Activated CD8-positive, alpha-beta memory T cell treated with anti-CD3 and anti-CD28 coated beads for 24 hours (primary cell): ENCODE data around the gene DOCK2.
"Not testable (repeated sequence)": the region's sequence is repeated elsewhere in the genome, so short reads cannot be mapped to it uniquely, and the experiment has no call there.

Experiments used
- DNase-seq: peaks from one replicate; pipeline ENCODE4 v3.0.0-alpha.2; 2020

DOCK2 gene

DNA sequence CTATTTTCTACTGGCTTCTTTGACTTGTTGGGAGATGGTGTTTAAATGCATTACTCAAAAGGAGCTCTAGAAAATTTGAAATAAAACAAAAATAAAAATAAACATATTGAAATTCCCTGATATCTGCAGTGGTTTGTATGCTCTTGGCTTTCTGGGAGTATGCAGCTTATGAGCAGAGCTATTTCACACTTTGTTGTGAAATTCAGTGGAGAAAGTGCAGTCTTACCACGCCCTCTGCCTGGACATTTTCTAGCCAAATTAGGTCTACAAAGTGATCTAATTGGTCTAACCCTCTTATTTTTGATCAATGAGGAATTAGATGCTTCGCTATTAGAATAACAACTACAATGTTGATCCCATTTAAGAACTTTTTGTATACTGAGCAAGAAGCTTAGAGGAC lies 276.4 kb downstream of the DOCK2 start:
- no peak for DNase-seq

DNA sequence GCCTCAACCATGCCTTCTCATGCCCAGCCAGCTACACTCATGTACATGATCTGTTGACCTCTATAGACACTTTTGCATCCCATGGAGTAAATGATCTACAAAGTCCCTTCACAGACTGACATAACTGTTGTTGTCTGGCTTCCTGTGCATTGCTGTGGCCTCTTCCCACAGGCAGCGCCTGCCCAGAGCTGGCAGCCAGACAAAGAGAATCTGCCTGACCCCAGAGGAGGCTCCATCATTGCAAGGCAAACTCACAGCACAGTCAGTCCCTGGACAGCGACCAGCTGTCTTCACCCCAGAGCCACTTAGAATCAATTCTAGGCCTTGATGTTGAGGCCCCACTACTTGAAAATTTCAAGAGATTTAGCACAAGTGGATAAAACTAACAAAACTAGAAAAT lies 277.7 kb downstream of the DOCK2 start:
- DNase-seq: no peak

DNA sequence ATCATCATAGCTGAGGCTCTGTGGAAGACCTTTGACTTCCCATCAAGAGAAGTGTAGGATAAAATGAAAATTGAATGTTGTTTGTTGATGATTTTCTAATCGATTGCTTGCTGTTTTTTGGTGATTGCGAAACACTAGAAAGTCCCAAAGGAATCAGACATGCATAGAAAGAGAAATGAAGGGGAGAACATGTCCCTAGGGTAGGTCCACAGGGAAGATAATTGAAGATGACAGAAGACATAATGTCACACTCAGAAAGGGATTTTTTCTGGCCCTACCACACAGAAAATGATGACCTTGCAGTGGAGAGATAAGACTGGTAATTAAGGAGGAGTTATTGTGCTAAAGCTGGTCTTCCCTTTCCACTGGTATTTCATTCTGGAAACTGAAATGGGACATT lies 280.4 kb downstream of the DOCK2 start:
- DNase-seq: no peak

- no peak for DNase-seq
Measured at GRCh38 chr5:169918228-169918627, 281.2 kb downstream of the DOCK2 start.

GRCh38 chr5:169920474-169920873 lies 283.4 kb downstream of the DOCK2 start:
- no peak for DNase-seq

DNA sequence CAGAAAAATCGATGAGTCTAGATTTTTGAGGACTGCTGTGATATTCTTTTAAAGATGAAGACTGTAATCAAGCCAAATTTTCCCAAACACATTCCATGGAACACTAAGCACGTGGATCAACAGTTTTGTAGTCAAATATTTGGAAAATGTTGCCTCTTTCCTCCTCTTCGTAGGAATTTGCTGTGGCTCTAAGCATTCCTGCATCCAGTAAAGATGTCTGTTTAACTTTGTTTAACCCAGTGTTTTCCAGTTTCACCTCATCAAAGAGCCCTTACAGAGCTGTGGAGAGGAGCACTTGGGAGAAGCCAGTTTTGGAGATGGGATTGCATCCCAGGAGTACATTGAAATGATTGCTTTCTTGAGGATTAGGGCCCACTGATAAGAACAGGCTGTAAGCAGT lies 284.3 kb downstream of the DOCK2 start:
- DNase-seq: no peak

DNA sequence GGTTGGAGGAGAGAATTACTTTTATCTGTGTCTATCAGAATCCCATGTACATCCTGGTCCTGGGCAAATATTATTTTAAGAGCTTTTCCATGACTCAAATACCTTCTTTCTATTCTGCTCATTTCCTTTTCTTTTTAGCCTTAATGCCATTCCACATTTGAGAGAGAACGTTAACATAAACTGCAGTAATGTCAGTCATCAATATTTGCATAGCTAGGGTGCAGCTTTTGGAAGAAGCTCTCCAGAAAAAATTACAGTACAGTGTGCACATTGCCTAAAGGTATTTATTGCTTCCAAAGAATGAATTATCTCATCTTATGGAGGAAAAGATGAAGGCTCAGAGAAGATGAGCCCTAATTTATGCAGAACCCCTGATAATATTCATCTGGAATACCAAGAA lies 284.9 kb downstream of the DOCK2 start:
- DNase-seq: no peak

- no peak for DNase-seq
Measured at GRCh38 chr5:169922474-169922873, 285.4 kb downstream of the DOCK2 start.

DNA sequence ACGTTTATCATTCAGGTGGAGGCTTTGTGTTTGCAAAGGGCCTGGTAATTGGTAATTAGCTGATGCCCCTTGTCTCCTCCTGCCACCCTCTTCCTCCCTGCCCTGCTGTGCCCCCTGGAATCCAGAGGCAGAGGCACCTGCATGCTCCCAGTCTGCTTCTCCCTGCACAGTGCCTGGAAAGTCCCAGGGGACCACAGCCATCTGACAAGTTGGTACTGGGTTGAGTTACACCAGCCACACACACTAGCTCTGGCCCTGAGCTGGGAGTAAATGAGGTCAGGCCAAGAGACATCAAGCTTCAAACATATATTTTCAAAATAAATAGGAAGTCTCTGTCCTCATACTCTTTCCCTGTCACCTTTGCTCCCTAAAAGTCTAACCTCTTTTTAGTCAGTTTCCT lies 286.9 kb downstream of the DOCK2 start:
- DNase-seq: no peak

DNA sequence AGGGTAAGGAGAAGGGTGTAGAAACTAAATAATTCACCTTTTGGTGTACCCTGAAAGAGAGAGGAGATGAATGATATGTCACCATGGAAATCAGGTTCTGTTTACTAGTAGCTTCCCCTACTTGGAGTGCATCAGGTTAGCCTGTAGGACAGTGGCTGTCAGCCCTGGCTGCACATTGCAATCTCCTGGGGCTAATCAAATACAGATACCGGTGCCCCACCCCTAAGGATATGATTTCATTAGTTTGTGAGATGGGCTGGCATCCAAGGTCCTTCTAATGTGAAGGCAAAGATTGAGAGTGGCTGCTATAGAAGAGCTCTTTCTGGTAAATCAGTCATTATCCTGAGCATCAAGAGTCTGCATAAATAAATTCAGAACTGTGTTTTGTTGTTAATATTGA lies 296.1 kb downstream of the DOCK2 start:
- no peak for DNase-seq

GRCh38 chr5:169933616-169934015 lies 296.5 kb downstream of the DOCK2 start:
- DNase-seq: no peak

DNA sequence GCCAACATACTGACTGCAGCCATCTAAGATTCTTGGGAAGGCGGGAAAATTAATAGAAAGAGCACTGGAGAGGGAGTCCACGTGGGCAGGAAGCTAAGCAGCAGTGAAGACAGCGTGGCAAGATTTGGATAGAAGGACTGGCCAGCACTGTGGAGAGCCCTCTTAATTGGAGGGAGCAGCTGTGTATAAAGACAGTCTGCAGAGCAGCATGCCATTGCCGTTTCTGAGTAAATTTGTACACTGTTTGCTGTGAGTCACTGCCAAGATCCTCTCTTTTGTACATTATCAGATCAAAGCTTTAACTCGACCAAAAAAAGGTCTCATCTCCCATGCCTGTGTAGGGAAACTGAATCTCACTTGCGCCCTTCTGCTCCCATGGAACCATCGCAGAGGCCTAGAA lies 297.9 kb downstream of the DOCK2 start:
- DNase-seq: no peak

GRCh38 chr5:169935762-169936161 lies 298.7 kb downstream of the DOCK2 start:
- no peak for DNase-seq

- DNase-seq: no peak
Measured at GRCh38 chr5:169938439-169938838, 301.4 kb downstream of the DOCK2 start.

DNA sequence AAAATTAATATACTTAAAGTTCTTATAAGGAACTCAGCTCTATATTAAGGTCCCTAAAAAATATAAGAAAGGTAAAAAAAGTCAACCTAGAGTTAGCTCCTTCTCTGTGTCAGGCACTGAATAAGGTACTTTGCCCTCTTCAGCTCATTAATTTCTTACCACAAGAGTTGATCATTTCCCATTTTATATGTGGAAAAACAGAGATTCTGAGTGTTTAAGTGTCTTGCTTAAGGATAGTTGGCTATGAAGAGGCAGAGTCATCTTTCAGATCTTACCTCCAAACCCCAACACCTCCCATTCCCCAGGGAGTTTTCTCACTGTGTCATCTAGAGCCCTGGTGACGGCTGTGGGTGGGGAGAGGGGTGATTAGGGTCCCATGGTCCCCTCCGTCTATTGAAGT lies 302.7 kb downstream of the DOCK2 start:
- no peak for DNase-seq

DNA sequence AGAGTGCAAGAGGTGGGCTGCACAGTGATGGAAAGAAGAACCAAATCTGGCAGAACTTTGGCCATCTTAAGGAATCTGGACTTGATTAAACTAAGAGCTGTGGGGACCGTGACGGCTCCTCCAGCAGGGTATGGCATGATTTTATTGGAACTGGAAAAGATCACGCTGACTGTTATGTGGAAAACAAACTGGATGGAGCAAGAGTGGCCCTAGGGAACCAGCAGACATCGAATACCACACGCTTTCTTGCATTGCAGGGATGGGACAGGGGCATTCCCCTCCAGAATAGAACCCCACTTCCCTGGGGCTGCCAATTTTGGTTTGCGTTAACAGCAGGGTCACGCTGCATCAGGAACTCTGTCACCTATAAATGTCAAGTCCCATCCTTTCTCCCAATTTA lies 304.5 kb downstream of the DOCK2 start:
- no peak for DNase-seq

DNA sequence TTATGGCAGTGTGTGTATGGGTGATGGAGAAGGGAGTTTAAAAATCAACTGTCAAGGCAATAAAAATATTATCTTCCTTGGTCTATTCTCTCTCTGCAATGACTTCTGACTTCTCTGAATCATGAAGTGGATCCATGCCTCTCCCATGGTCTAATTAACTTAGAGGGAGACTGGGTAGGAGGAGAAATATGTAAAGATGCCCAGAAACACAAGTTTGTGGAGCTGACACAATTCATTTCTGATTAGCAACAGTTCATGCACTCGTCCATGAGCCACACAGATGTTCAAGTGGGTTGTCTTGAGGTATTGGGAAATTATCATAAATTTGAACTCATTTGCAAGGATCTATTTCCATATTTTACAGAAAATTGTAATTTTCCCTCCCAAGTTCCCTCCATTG lies 305.1 kb downstream of the DOCK2 start:
- no peak for DNase-seq

- DNase-seq: no peak
Measured at GRCh38 chr5:169943026-169943425, 306.0 kb downstream of the DOCK2 start.

GRCh38 chr5:169944115-169944514 lies 307.0 kb downstream of the DOCK2 start:
- no peak for DNase-seq

DNA sequence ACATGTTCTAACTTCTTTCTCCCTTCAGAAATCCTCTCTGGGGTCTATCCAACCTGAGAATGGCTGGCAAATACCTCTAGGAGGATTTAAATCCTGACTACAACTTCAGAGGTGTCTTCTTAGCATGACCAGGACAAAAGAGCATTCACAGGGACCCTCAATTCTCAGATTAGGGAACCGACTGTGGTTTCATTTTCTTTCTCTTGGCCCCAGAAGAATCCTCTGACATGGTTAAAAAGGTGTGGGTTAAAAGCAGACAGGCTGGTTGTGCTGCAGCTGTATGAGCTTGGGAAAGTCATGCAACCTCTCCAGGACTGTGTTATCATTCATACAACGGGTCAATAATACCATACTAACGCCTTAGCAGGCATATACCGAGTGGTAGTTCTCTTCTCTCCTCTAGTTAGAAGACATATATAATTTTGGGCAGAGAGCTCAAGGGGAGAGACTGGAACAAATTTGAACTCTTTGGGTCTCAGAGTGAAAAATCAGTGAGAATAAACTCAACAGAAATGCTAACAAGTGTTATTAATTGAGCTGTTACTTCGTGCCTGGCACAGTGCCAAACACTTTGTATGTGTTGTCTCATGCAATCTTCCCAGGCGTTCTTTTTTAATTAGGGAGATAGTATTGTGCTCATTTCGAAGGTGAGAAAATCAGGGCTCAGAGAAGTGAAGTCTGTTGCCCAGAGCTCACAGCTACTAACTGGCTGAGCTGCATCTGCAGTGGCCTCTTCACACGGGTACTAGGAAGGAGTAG lies 308.0 kb downstream of the DOCK2 start:
- DNase-seq: no peak

- no peak for DNase-seq
Measured at GRCh38 chr5:169945831-169946261, 308.8 kb downstream of the DOCK2 start.

GRCh38 chr5:169946743-169947295 lies 309.7 kb downstream of the DOCK2 start:
- no peak for DNase-seq

DNA sequence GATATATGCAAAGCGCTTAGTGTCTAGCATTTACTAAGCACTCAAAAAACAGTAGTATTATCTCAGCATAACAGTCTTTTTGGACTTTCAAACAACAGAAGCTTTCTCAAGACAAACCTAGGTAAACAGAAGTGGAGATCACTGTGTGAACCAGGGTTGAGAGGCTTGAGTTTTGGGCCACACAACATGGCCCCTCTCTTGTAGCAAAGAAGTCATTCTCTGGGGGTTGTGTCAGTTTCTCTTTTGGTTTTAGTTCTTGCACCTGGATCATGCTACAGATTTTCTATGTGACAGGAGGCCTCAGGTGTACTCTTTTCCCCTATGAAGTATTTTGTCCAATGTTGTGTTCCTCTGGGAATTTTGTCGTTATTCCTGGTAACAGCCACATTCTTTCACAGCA lies 313.3 kb downstream of the DOCK2 start:
- no peak for DNase-seq

DNA sequence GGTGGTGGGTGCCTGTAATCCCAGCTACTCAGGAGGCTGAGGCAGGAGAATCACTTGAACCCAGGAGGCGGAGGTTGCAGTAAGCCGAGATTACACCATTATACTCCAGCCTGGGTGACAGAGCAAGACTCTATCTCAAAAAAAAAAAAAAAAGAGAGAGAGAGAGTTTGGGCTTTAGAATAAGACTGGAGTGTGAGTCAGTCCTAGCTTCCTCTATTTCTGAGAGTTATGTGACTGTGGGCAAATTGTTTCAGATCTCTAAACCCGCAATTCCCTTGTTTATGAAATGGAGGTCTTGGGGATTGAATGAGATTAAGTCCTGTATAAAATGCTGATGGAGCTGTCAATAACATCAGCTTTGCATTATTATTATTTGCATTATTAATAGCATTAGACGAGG lies 316.1 kb downstream of the DOCK2 start:
- not testable (repeated sequence) for DNase-seq

DNA sequence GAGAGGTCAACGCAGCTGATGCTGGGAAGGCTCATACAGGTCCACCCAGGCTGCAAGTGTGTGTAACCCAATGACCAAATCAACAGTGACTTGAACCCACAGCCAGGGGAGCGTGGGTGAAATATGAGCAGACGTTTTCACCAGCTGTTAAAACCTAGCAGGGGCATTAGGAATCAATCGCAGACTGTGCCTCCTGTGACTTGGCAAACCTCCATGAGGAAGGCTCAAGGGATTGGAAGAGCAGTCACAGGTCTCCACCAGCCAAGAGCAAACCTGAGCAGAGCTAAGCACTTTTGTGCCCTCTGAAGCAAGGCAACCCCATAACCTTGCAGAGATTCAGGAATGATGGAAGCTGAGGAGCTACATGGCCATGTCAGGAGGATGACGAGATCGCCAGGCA lies 317.7 kb downstream of the DOCK2 start:
- DNase-seq: no peak
